Measurements from ENCODE around the gene PPP3CB.
"Not testable (repeated sequence)": the region's sequence is repeated elsewhere in the genome, so short reads cannot be mapped to it uniquely, and the experiment has no call there.

The PPP3CB gene

GRCh38 chr10:73398024-73398423 is 97.8 kb downstream of the PPP3CB start:
- no peak for DNase-seq (ENCODE audit: low read depth)
- Histone ChIP-seq H3K9ac (ENCODE audit: low read length) (no peak overlapping the region), H3K4me1 (ENCODE audit: control insufficient read depth, insufficient read depth, low read length) (peaks cover 5% of the 10 kb centered on the region), H3K27me3 (replicated peaks; ENCODE audit: control insufficient read depth, insufficient read depth, low read length) (no peaks in the 10 kb centered on the region), H3K4me3 (ENCODE audit: low read length) (no peak overlapping the region), H3K36me3 (ENCODE audit: control insufficient read depth, insufficient read depth, low read length, severe bottlenecking) (peaks cover 55% of the 10 kb centered on the region), H3K9me3 (ENCODE audit: control insufficient read depth, low read length) (no peaks in the 10 kb centered on the region)

GRCh38 chr10:73394325-73394724 is 101.5 kb downstream of the PPP3CB start:
- not testable (repeated sequence) for H3K27me3 ChIP-seq (replicated peaks; ENCODE audit: control insufficient read depth, insufficient read depth, low read length); H3K9ac ChIP-seq (ENCODE audit: low read length); H3K4me3 ChIP-seq (ENCODE audit: low read length); DNase-seq (ENCODE audit: low read depth); H3K4me1 ChIP-seq (ENCODE audit: control insufficient read depth, insufficient read depth, low read length); H3K9me3 ChIP-seq (ENCODE audit: control insufficient read depth, low read length)
- H3K36me3 ChIP-seq (ENCODE audit: control insufficient read depth, insufficient read depth, low read length, severe bottlenecking) = peaks cover 73% of the 10 kb centered on the region

- H3K27me3 ChIP-seq (replicated peaks; ENCODE audit: control insufficient read depth, insufficient read depth, low read length) = no peaks in the 10 kb centered on the region
- no peak overlapping the region for H3K9ac ChIP-seq (ENCODE audit: low read length)
- no peaks in the 10 kb centered on the region for H3K4me1 ChIP-seq (ENCODE audit: control insufficient read depth, insufficient read depth, low read length)
- H3K9me3 ChIP-seq (ENCODE audit: control insufficient read depth, low read length) = no peaks in the 10 kb centered on the region
- peaks cover 85% of the 10 kb centered on the region for H3K36me3 ChIP-seq (ENCODE audit: control insufficient read depth, insufficient read depth, low read length, severe bottlenecking)
- H3K4me3 ChIP-seq (ENCODE audit: low read length) = no peak overlapping the region
- no peak for DNase-seq (ENCODE audit: low read depth)
These were observed 107.6 kb downstream of the PPP3CB start for GRCh38 chr10:73388228-73388627.

GRCh38 chr10:73386583-73386982 is 109.2 kb downstream of the PPP3CB start:
- no peak for DNase-seq (ENCODE audit: low read depth)
- no peaks in the 10 kb centered on the region for H3K9me3 ChIP-seq (ENCODE audit: control insufficient read depth, low read length)
- no peaks in the 10 kb centered on the region for H3K4me1 ChIP-seq (ENCODE audit: control insufficient read depth, insufficient read depth, low read length)
- H3K36me3 ChIP-seq (ENCODE audit: control insufficient read depth, insufficient read depth, low read length, severe bottlenecking) = peaks cover 99% of the 10 kb centered on the region
- H3K27me3 ChIP-seq (replicated peaks; ENCODE audit: control insufficient read depth, insufficient read depth, low read length) = no peaks in the 10 kb centered on the region
- H3K4me3 ChIP-seq (ENCODE audit: low read length) = no peak overlapping the region
- H3K9ac ChIP-seq (ENCODE audit: low read length) = no peak overlapping the region
